NOMO-1 treated with dmso at 0.1 percent for 144 hours (cell line): ENCODE measurements around the gene HDAC6.
"Not testable (repeated sequence)": the region's sequence is repeated elsewhere in the genome, so short reads cannot be mapped to it uniquely, and the experiment has no call there.

Experiments
- DNase-seq: peaks from one replicate; lab custom pipeline; 2025; ENCODE audit not compliant: unreplicated experiment; lab: John Stamatoyannopoulos, UW

HDAC6 gene

GRCh38 chrX:48789366-48790220 is 12.3 kb upstream of the HDAC6 start:
- no peak for DNase-seq

- no peak for DNase-seq
Observed at GRCh38 chrX:48790477-48790876, 11.4 kb upstream of the HDAC6 start.

GRCh38 chrX:48791063-48791820 is 10.6 kb upstream of the HDAC6 start:
- no peak for DNase-seq

- DNase-seq: no peak
Observed at GRCh38 chrX:48792219-48792618, 9.6 kb upstream of the HDAC6 start.

GRCh38 chrX:48793935-48794334 is 7.9 kb upstream of the HDAC6 start:
- DNase-seq: no peak

- DNase-seq: no peak
Observed at GRCh38 chrX:48794340-48794910, 7.4 kb upstream of the HDAC6 start.

GRCh38 chrX:48794911-48795515 is 6.9 kb upstream of the HDAC6 start:
- DNase-seq: no peak

- DNase-seq: no peak
Observed at GRCh38 chrX:48798318-48798717, 3.5 kb upstream of the HDAC6 start.

GRCh38 chrX:48800574-48801279 is 1.1 kb upstream of the HDAC6 start:
- DNase-seq: no peak

- peak; percentile 63 for DNase-seq
Observed at GRCh38 chrX:48802089-48802904, 430 bp downstream of the HDAC6 start.

- no peak for DNase-seq
Observed at GRCh38 chrX:48802905-48803200, 986 bp downstream of the HDAC6 start.

- DNase-seq: no peak
Observed at GRCh38 chrX:48806081-48806480, 4.2 kb downstream of the HDAC6 start.

- DNase-seq: no peak
Observed at GRCh38 chrX:48813644-48814043, 11.8 kb downstream of the HDAC6 start.

GRCh38 chrX:48814722-48815121 is 12.9 kb downstream of the HDAC6 start:
- DNase-seq: no peak

GRCh38 chrX:48815266-48815665 is 13.4 kb downstream of the HDAC6 start:
- DNase-seq: no peak

GRCh38 chrX:48816014-48816810 is 14.3 kb downstream of the HDAC6 start:
- DNase-seq: no peak

GRCh38 chrX:48818098-48818497 is 16.2 kb downstream of the HDAC6 start:
- no peak for DNase-seq

- DNase-seq: no peak
Observed at GRCh38 chrX:48818866-48819265, 17.0 kb downstream of the HDAC6 start.

- DNase-seq: not testable (repeated sequence)
Observed at GRCh38 chrX:48819394-48819793, 17.5 kb downstream of the HDAC6 start.
